ENCODE measurements around the gene NCOA1. TPM values are rescaled to one million over a fixed set of nuclear protein-coding genes. Genes with fewer than 3 reads are reported as not detected.

NCOA1 gene
- total RNA-seq, 1 experiment from 2014 or later = 37.1 TPM

- CTCF ChIA-PET = no interaction called here
- BruUV-seq (replicated peaks) = no TSS peak
- Histone ChIP-seq H3K4me3 (ENCODE audit: low read depth, low read length) (no peak overlapping the region), H3K4me1 (peaks cover 9% of the 10 kb centered on the region), H3K9me3 (no peaks in the 10 kb centered on the region), H3K27me3 (replicated peaks; ENCODE audit: control insufficient read depth, insufficient read depth, low read length) (no peaks in the 10 kb centered on the region), H3K36me3 (ENCODE audit: control insufficient read depth, insufficient read depth, low read length) (no peaks in the 10 kb centered on the region)
- intact Hi-C loops (cut with micrococcal nuclease; ENCODE audit: unreplicated experiment) = no loop called here
- H3K27ac Mint-ChIP-seq (ENCODE audit: unreplicated experiment) = no peak overlapping the region
- POLR2A ChIA-PET = no interaction called here
- no peak overlapping the region for H3K4me3 Mint-ChIP-seq (ENCODE audit: unreplicated experiment)
- peaks cover 29% of the 10 kb centered on the region for H3K4me1 Mint-ChIP-seq (ENCODE audit: low read depth, unreplicated experiment)
- H3K9me3 Mint-ChIP-seq (ENCODE audit: unreplicated experiment) = no peaks in the 10 kb centered on the region
- no peaks in the 10 kb centered on the region for H3K27me3 Mint-ChIP-seq (ENCODE audit: insufficient read depth, unreplicated experiment)
- TF ChIP-seq CTCF (IDR thresholded peaks at IDR 0.05; ENCODE audit: insufficient read depth in 1 of 2, low read depth in 1 of 2, low read length in 1 of 2, severe bottlenecking in 1 of 2, unreplicated experiment in 1 of 2) = no peak
- no peaks in the 10 kb centered on the region for H3K36me3 Mint-ChIP-seq (ENCODE audit: insufficient read depth, unreplicated experiment)
- DNase-seq = no peak
These were observed 12.8 kb upstream of the NCOA1 start for GRCh38 chr2:24478243-24478642.

GRCh38 chr2:24480245-24480644, 10.8 kb upstream of the NCOA1 start:
- Mint-ChIP-seq H3K9me3 (ENCODE audit: unreplicated experiment) (no peaks in the 10 kb centered on the region), H3K4me3 (ENCODE audit: unreplicated experiment) (no peak overlapping the region), H3K4me1 (ENCODE audit: low read depth, unreplicated experiment) (peaks cover 41% of the 10 kb centered on the region), H3K27ac (ENCODE audit: unreplicated experiment) (no peak overlapping the region), H3K36me3 (ENCODE audit: insufficient read depth, unreplicated experiment) (no peaks in the 10 kb centered on the region), H3K27me3 (ENCODE audit: insufficient read depth, unreplicated experiment) (no peaks in the 10 kb centered on the region)
- Histone ChIP-seq H3K36me3 (ENCODE audit: control insufficient read depth, insufficient read depth, low read length) (no peaks in the 10 kb centered on the region), H3K27me3 (replicated peaks; ENCODE audit: control insufficient read depth, insufficient read depth, low read length) (no peaks in the 10 kb centered on the region), H3K4me3 (ENCODE audit: low read depth, low read length) (no peak overlapping the region), H3K9me3 (no peaks in the 10 kb centered on the region), H3K4me1 (peaks cover 16% of the 10 kb centered on the region)
- no TSS peak for BruUV-seq (replicated peaks)
- no peak for TF ChIP-seq CTCF (IDR thresholded peaks at IDR 0.05; ENCODE audit: insufficient read depth in 1 of 2, low read depth in 1 of 2, low read length in 1 of 2, severe bottlenecking in 1 of 2, unreplicated experiment in 1 of 2)
- intact Hi-C loops (cut with micrococcal nuclease; ENCODE audit: unreplicated experiment) = no loop called here
- ChIA-PET POLR2A (no interaction called here), CTCF (no interaction called here)
- DNase-seq = no peak

DNA sequence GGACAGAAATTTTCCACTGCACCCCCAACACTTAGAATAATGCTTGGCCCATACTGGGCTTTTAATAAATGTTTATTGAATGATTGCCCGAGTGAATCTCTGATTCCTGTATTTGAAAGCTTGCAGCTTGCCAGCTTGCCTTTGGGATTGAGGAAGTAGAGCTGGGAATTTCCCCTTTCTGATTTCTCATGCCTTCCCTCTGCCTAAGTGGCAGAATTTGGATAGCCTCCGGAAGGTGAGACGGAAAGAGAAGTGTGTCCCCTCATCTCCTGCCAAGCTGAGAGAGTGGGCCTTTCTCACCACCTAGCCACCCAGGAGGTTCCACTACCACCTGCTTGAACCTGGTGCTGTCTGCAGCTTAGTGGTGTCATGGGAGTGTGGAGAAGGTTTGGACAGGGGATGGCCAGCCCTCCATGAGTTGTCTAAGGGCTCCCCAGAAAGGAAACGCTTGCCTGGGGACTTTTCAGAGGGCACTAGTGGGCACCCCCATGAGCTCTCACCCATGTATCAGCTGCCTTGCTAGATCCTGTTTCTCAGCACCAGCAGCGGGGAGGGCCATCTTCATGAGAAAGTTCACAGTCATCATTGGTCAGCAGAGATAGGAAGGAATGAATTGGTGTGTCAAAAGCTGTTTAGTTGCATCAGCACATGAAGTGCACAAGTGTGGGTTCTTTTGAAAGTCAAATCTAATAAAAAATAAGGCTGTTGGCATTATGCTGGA, 8.6 kb upstream of the NCOA1 start:
- Mint-ChIP-seq H3K9me3 (ENCODE audit: unreplicated experiment) (no peaks in the 10 kb centered on the region), H3K4me1 (ENCODE audit: low read depth, unreplicated experiment) (peaks cover 35% of the 10 kb centered on the region), H3K27me3 (ENCODE audit: insufficient read depth, unreplicated experiment) (no peaks in the 10 kb centered on the region), H3K36me3 (ENCODE audit: insufficient read depth, unreplicated experiment) (no peaks in the 10 kb centered on the region), H3K4me3 (ENCODE audit: unreplicated experiment) (no peak overlapping the region), H3K27ac (ENCODE audit: unreplicated experiment) (no peak overlapping the region)
- ChIA-PET CTCF (no interaction called here), POLR2A (no interaction called here)
- no peak for TF ChIP-seq CTCF (IDR thresholded peaks at IDR 0.05; ENCODE audit: insufficient read depth in 1 of 2, low read depth in 1 of 2, low read length in 1 of 2, severe bottlenecking in 1 of 2, unreplicated experiment in 1 of 2)
- no TSS peak for BruUV-seq (replicated peaks)
- peaks cover 32% of the 10 kb centered on the region for H3K4me1 ChIP-seq
- no peaks in the 10 kb centered on the region for H3K36me3 ChIP-seq (ENCODE audit: control insufficient read depth, insufficient read depth, low read length)
- no peaks in the 10 kb centered on the region for H3K9me3 ChIP-seq
- no peaks in the 10 kb centered on the region for H3K27me3 ChIP-seq (replicated peaks; ENCODE audit: control insufficient read depth, insufficient read depth, low read length)
- intact Hi-C loops (cut with micrococcal nuclease; ENCODE audit: unreplicated experiment) = no loop called here
- no peak overlapping the region for H3K4me3 ChIP-seq (ENCODE audit: low read depth, low read length)
- DNase-seq = no peak

All from Caco-2 (cell line).